HG03457 (cell line): Measurements from ENCODE around the gene RND2.
"Not testable (repeated sequence)": the region's sequence is repeated elsewhere in the genome, so short reads cannot be mapped to it uniquely, and the experiment has no call there.

Experiments used
- ATAC-seq: cut with Tn5 transposase; IDR thresholded peaks from one replicate; pipeline ENCODE4 v1.9.1; 2021; ENCODE audit warnings: moderate number of reproducible peaks; ENCODE audit not compliant: unreplicated experiment

Gene RND2

DNA sequence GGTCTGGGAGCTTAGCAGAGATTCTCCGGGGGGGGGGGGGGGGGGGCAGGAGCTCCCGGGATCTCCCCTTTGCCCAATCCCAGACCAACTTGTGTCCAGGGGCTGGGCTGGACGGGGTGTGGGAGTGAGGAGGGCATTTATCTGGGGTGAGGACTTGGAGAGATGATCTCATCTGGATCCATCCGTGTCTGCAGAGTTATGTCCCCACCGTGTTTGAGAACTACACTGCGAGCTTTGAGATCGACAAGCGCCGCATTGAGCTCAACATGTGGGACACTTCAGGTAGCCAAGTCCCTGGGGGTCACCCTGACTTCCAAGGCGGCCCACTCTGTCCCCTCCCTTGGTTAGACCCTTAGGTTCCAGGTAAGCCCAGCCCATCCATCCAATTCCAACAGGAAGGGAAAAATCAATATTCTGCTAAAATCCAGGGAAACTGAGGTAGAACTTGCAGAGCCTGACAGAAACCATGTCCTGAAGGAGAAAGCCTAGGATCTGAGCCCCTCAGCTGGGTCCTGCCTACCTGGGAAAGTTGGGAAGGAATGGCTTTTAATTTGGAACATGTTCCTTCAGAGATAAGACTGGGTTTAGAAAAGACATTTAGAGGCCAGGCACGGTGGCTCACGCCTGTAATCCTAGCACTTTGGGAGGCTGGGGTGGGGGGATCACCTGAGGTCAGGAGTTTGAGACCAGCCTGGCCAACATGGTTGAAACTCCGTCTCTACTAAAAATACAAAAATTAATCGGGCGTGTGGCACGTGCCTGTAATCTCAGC lies 921 bp downstream of the RND2 start:
- no peak for ATAC-seq

DNA sequence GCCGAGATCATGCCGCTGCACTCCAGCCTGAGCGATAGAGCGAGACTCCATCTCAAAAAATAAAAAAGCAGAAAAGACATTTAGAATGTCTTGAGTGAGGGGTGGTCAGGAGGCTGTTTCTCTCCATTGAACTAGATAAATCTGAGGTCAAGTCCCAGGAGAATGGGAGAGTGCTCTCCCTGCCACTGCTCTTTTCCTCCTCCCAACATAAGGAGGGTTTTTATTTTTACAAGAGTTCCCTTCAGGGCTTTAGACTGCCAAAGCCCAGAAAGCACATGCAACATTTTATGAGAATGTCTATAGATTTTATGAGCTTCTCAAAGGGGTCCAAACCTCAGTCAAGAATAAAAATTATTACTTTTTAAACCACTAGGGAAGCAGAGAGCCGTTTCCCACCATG lies 1.6 kb downstream of the RND2 start:
- no peak for ATAC-seq

DNA sequence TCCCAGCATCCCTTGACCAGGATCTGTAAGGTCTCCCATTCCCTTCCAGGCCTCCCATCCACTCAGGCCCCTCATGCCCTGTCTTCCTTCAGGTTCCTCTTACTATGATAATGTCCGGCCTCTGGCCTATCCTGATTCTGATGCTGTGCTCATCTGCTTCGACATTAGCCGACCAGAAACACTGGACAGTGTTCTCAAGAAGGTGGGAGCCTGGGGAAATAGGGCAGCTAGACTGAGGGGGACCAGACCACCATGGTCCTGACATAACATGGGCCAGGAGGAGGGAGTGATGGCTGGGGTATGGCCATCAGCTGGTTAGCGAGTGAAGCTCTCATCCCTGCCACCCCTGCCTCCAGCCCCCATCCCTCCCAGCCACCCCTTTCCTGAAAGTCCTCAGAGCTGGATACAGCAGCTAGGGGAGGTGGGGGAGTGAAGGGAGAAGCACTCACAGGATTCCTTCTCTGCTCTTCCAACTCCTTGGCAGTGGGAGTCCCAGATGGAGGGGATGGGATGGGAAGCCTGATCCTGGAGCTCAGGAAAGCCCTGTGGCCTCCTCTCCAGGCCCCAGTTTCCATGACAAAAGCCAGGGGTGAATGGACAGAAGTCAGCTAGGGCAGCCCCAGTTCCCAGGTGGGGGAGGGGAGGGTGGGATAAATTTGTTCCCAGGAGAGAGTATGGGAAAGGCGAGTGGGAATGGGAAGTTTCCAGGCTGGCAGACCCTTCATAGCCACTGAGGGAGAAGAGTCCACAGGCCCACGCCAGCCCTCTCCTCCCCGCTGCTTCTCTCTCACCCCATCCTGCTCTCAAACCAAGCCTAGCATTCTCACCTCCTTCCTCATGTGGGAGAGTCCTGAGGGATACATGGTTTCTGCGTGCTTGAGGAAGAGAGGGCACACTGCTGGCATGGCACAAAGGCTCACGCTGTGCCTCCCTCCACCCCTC lies 2.3 kb downstream of the RND2 start:
- ATAC-seq, result no peak

DNA sequence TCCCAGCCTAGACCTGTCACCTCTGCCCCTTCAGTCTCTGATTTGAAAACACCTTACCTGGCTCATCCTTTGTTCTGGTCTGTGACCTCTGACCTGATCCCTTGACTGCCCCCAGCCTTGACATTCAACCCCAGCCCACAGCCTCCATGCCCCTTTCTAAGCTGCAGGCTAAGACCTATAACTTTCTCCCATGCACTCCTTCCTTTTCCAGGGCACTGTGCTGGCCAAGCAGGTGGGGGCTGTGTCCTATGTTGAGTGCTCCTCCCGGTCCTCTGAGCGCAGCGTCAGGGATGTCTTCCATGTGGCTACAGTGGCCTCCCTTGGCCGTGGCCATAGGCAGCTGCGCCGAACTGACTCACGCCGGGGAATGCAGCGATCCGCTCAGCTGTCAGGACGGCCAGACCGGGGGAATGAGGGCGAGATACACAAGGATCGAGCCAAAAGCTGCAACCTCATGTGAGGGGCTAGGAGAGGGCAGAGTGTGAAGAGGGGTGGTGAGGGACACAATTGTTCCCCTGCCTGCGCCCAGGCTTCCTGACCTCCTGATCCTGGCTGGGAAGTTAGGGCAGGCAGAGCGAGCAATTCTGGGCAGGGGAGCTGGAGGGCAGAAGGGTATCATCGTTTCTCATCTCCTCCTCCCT lies 3.3 kb downstream of the RND2 start:
- no peak for ATAC-seq

DNA sequence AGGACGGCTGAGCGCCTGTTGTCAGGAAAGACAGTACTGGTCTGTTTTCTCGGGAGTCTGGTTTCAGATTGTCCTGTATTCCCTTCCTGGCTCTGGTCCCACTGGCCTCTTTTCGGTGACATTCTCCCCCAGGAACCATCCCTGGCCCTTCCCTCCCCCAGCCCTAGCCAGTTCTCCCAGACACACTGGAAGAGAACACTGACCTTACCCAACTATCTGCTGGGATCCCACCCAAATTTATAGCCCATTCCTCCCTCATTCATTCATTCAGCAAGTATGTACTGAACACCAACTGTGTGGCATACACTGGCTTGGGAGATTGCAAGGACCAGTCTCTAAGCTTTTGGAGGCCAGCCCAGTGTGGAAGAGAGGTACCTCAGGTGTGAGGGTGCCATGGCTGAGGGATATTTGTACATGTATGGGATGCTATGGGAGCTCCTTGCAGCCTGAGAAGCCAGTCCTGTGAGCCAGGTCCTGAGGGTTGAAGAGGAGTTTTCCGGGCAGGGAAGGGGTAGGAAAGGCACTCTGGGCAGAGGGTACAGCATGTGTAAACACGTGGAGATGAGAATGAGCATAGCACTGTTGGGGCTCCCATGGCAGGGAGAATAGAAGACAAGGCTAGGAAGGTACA lies 5.2 kb downstream of the RND2 start:
- ATAC-seq, result no peak

DNA sequence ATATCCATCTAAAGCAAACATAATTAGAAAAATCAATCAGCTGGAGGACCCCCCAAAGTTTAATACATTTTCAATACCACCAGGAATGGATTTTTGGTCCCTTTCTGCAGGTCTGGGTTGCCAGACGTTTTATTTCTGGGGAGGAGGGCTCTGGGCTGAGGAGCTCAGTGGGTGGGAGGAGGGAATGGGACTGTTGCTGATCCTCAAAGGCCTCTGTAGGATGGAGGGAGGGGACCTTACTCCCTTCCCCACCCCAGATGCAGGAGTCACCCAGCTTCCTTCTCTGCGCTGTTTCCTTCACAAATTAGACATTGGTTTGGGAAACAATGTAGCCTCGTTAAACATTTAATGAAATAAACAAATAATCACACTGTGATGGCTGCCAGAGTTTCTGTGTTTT lies 6.6 kb downstream of the RND2 start:
- ATAC-seq, result no peak

DNA sequence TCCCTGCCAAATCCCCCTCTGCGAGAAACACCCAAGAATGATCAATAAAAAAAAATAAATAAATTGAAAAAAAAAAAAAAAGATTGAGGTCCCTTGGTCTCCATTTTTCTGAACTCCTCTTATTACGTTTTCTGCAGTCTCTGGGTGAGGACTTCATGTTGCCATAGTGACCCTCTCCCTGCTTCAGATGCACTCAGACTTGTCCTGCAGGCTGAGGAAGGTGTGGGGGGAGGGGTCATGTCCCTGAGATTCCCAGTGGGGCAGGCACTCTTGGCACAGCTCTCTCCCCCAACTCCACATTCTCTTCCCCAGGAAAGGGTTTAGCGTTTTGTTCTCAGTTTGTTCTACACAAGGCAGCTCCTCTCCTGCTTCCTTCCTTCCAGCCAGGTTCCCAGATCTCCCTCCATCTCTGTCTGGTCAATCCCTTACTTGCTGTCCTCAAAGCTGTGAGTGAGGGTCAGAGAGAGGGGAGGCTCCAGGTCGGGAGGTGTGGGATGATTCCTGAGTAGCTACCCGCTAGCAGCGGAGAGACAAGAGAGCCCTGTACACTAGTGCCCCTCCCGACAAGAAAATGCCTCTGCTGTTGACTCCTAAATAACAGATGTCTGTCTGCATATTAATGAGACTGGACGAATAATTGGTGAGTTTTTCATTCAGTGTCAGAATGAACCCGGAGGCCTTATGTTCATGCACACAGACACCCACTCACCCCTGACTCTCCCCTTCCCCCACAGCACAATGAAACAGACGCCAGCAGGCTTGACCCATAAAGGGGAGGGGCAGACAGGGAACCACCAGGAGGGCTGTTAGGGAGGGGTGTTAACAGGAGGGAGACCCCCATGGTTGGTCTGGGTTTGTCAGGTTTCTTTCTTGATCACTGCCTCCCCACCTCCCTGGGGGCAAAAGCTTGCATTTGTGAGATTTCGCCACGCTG lies 9.2 kb downstream of the RND2 start:
- no peak for ATAC-seq

DNA sequence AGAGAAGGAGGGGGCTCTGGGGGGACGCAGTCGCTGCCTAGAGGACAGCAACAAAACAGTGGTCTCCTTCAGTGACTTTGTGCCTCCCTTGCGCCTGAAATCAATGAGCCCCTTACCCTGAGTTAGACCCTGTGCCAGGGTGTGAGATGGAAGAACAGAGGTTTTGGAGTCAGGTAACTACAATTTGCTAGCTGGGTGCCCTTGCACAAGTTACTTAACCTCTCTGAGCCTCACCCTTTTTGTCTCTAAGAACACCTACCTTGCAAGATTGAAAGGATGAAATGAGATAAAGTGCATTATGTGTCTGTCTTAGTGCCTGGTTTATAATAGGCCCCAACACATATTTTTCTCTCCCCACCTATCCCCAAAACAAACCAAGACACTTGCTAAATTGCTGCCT lies 9.9 kb downstream of the RND2 start:
- ATAC-seq, result no peak

DNA sequence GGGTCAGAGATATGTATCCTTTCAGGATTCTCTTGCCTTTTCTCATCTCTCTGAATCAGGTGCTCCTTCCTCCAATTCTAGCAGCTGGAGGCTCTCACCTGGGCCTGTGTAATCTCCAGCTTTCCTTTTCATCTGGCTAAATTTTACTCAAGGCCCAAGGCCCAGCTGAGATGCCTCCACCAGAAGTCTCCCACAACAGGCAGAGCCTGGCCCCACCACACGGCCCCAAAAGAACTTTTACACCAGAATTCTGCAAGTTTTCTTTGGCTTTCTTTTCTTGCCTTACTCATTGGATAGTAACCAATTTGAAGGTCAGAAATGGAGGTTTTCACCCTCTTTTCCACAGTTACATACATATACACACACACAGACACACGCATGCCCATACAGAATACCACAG lies 14.6 kb downstream of the RND2 start:
- no peak for ATAC-seq

DNA sequence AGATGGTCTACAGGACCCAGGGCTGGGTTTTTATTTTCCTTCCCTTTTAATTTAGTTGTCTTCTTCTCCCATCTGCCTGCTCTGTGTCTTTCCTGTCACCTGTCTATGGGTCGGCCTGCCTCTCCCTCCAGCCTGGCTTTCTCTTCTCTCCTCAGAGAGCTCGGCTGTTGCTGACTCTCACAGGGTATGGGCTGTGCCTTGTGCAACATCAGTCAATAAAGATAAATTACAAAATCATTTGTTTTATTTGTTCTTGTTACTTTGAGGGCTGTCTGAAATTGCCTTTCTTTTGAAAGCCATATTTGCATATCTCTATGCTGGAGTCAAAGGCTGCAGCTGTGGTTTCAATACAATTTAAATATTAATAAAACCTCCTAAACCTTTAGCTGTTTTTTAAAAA lies 15.6 kb downstream of the RND2 start:
- no peak for ATAC-seq

DNA sequence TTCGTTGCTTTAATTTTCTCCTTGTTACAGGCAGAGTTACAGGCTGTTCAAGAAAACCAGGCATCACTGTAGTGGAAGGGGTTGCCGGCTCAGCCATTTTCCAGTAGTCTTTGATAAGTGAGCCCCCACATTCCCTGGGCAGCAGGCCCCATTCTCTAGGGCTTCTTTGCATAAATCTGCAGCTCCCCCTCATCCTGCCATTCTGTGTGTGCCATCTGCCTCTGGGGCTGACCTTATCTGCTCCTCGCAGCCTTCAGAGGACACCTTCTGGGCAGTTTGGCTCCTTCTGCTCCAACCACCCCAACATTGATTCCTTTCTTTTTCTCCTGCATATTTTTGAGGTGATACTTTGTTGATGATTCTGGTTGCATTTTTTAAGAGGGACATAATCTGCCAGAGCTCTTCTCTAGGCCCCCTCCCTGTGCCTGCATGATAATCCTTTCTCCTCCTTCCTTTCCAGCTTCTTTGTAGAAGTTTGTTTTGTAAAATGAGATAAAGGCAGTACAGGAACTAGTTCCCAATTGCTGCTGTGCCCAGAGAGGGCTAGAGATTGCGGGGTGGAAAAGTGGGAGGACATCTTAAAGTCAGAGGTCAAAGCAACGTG lies 17.1 kb downstream of the RND2 start:
- ATAC-seq, result no peak

DNA sequence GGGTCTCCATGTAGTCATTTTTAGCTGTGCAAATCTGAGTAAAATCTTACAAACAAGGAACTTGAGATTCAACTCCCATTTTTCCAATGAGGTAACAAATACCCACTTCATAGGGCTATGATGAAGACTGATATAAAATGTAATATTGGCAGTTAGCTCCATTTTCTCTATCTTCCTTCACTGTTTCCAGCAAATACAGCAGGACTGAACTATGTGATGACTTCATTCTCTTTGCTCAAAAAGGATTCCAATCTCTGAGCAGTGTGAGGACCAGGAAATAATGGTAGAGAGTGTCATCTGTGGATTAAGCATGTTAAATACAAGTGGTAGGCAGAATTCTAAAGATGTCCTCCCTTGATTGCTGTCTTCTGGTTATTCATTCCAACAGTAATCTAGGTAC lies 18.3 kb downstream of the RND2 start:
- ATAC-seq, result no peak

DNA sequence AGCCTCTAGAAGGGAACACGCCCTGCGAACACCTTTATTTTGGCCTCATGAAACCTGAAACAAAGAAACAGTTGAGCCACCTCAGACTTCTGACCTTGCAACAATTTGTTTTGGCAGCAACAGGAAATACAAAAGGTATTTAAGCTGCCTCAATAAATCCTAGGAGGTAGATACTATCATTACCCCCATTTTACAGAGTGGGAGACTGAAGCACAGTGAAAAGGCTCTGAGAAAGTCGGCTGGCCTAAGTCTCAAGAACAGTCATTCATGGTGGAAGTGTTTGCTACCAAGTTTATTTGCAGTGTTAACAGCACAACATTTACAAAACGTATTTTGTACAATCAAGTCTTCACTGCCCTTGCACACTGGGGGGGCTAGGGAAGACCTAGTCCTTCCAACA lies 19.0 kb downstream of the RND2 start:
- no peak for ATAC-seq

DNA sequence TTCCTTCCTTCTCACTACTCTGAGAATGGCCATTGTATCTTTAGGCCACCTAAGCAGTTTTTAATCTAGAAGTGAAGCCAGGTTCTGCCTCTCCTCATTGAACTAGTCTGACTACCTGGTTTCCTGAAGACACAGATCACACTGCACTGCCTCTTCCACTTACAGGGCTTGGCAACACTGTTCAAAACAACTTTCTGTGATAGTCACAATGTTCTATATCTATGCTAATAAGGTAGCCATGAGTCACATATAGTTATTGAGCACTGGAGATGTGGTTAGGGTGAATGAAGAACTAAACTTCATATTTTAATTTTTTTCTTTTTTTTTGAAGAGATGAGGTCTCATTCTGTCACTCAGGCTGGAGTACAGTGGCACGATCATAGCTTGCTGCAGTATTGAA lies 26.9 kb downstream of the RND2 start:
- no peak for ATAC-seq

DNA sequence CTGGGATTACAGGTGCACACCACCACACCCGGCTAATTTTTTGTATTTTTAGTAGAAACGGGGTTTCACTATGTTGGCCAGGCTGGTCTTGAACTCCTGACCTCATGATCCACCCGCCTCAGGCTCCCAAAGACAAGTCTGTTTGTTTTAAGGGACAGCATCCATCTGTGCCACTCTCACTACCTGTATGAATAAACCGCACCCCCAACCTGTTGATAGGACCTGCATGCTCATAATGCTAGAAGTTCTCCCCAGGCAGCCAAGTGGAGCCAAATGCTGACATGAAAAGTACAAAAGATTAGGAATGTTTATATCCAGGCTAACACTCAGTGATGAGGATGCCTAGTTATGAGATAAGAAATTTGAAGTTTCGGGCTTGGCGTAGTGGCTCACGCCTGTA lies 28.0 kb downstream of the RND2 start:
- ATAC-seq, result not testable (repeated sequence)

DNA sequence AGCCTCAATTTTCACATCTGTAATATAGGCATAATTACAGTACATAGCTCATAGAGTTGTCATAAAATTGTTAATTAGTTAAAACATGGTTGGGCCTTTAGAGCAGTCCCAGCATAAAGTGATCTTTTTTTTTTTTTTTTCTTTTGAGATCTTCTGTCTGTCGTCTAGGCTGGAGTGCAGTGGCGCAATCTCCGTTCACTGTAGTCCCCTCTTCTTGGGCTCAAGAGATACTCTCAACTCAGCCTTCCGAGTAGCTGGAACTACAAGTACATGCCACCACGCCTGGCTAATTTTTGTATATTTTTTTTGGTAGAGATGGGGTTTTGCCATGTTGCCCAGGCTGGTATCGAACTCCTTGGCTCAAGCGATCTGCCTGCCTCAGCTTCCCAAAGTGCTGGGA lies 31.0 kb downstream of the RND2 start:
- ATAC-seq, result no peak

DNA sequence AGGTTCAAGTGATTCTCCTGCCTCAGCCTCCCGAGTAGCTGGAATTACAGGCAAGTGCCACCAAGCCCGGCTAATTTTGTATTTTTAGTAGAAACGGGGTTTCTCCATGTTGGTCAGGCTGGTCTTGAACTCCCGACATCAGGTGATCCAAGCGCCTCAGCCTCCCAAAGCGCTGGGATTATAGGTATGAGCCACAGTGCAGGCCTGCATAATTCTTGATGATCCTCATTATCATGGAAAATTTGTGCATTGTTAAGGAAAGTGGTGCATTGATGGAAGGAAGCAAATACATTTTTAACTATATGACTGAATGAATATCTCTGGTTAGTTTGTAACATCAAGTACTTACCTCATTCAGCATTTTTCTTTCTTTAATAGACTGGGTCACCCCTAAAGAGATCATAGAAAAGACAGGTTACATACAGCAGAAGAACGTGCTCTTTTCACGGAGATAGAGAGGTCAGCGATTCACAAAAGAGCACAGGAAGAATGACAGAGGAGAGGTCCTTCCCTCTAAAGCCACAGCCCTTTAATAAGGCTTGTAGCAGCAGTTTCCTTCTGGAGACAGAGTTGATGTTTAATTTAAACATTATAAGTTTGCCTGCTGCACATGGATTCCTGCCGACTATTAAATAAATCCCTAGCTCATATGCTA lies 38.1 kb downstream of the RND2 start:
- no peak for ATAC-seq

DNA sequence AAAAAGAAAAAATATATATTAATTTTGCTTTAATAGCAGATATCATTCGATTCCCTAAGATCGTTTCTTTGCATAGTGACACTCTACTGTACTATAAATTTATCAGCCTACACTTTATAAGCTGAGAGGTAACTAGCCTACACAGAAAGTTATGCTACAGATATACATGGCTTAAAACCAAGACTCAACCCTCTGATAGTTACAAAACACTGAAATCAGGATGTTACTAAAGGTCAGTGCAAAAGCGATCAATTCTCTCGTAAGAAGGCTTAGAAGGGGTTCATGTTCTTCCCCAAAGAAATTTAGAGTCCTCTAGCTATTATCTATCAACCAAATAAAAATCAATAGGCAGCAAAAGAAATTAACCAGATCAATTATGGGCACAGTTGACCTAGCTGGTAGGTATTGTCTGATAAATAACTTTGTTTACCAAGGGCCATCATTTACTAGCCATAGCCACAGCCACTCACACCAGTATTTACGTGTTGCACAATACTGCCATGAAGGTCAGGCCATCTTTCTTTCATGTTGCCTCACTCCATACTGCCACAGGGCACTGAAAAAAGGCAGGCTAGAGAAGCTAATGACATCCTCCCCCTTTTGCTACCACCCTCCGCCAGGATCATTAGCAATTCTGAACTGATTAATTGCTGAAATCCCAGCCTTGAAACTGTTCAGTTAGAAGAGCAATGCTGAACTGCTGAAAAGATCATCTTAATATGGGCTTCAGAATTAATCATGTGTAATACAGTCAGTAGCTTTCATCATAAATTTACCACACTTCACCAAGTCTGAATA lies 43.7 kb downstream of the RND2 start:
- no peak for ATAC-seq
